Measurements from ENCODE around the gene JHY. TPM values are rescaled to one million over a fixed set of nuclear protein-coding genes. Genes with fewer than 3 reads are reported as not detected.
A peak's percentile ranks its signal among the peaks of the same experiment; 100 is the strongest.

Gene JHY
- total RNA-seq, 1 donor from 2014 or later, result 1.8 TPM

GRCh38 chr11:122918734-122919133 lies 36.2 kb downstream of the JHY start:
- DNase-seq (no peak), ATAC-seq (no peak)
- intact Hi-C loops (cut with micrococcal nuclease), result loop anchor here (10.0 kb wide), 1 partner anchor 96 kb away; no protein-coding TSS in a partner anchor

GRCh38 chr11:122920579-122920978 lies 38.0 kb downstream of the JHY start:
- no peak for DNase-seq
- no peak for ATAC-seq
- intact Hi-C loops (cut with micrococcal nuclease), result no loop called here

GRCh38 chr11:122922893-122923292 lies 40.3 kb downstream of the JHY start:
- intact Hi-C loops (cut with micrococcal nuclease), result no loop called here
- DNase-seq (no peak), ATAC-seq (no peak)

DNA sequence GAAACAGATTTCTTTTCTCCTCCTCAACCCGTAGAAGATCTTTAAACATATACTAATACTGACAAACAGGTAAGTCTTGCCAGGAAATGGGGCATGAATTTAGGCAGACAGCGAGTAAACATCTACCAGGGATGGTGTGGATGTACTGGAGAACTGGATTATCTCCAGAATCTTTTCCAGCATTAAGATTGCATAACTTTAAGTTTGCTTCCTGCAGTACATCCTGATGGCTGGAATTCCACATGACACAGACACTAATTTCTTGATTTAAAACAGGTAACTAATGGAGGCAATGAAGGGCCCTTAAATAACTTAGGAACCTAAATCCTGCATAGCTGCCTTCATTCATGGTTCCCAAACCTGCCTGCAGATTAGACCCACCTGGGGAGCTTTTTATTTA lies 40.7 kb downstream of the JHY start:
- DNase-seq, result no peak
- ATAC-seq, result no peak
- intact Hi-C loops (cut with micrococcal nuclease), result no loop called here

GRCh38 chr11:122931510-122931909 lies 49.0 kb downstream of the JHY start:
- intact Hi-C loops (cut with micrococcal nuclease), result no loop called here

GRCh38 chr11:122933416-122933815 lies 50.9 kb downstream of the JHY start:
- intact Hi-C loops (cut with micrococcal nuclease), result no loop called here
- no peak for DNase-seq
- ATAC-seq, result peak; percentile 28

More at GRCh38 chr11:122931510-122931909, 49.0 kb downstream of the JHY start:
- DNase-seq (no peak), ATAC-seq (no peak)

GRCh38 chr11:122937983-122938382 lies 55.4 kb downstream of the JHY start:
- intact Hi-C loops (cut with micrococcal nuclease), result no loop called here
- ATAC-seq, result no peak
- no peak for DNase-seq

DNA sequence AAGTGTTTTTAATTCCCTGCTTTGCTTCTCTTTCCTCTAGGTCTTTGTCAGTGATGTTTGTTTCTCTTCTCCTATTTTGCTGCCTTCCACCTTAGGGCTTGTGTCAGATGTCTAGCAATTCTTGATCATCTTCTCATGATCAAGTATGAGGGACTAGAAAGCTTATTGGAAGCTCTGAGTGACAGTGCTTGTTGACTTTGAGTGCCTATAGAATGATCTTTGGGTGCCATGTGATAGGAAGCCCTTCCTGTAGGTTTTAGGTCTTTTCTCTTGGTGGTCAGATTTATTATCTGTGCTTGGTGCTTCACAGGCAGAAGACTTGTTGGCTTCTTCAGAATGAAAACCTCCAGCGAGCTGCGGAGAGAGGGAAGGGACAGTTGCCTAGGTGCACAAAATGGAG lies 56.0 kb downstream of the JHY start:
- no peak for ATAC-seq
- intact Hi-C loops (cut with micrococcal nuclease), result no loop called here

GRCh38 chr11:122951211-122951610 lies 68.7 kb downstream of the JHY start:
- intact Hi-C loops (cut with micrococcal nuclease), result no loop called here
- DNase-seq (no peak), ATAC-seq (no peak)

More for the DNA sequence above, 56.0 kb downstream of the JHY start:
- no peak for DNase-seq

DNA sequence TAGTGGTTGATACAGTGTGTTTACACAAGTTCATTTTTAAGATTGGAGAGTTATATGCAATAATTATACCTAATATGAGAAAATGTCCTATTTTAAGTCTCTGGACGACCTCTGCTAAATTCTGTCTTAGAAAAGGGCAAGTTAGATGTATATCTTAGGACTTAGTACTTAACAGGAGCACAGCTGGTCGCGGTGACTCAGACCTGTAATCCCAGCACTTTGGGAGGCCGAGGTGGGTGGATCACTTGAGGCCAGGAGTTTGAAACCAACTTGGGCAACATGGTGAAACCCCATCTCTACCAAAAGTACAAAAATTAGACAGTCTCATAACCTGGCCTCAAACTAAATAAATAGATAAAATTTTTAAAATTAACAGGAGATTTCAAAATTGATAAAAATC lies 71.9 kb downstream of the JHY start:
- ATAC-seq (no peak), DNase-seq (no peak)
- intact Hi-C loops (cut with micrococcal nuclease), result no loop called here

GRCh38 chr11:122963961-122964360 lies 81.4 kb downstream of the JHY start:
- intact Hi-C loops (cut with micrococcal nuclease), result no loop called here
- no peak for DNase-seq
- no peak for ATAC-seq

DNA sequence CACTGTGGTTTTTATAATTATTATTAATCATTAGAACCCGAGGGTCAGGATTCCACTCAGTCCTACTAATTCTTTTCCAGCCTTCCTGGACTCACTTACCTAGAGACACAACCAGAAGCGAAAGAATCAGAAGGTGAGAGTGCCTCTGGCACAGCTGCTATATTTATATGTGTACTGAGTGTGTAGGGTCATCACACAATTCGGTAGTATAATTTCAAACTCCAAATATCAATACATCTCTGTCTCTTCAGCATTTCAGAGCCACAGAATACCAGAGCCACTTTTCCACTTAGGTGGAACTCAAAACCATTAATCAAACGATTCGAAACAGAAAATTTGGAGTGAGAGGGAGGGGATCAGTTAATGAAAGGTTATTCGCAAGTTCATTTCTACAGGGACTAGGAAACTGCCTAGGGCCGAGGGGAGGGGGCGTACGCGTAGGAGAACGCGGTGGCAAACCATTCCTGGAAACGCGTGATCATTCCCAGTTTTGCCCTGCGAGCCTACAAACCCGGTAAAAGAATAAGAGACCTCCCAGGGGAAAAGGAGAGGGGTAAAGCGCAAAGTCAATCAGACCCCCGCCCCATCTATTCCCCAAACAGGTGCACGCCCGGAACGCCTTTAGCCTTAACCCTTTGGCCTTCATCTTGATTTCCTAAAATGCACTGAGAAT lies 93.6 kb downstream of the JHY start:
- intact Hi-C loops (cut with micrococcal nuclease), result no loop called here
- DNase-seq, result no peak
- no peak for ATAC-seq

DNA sequence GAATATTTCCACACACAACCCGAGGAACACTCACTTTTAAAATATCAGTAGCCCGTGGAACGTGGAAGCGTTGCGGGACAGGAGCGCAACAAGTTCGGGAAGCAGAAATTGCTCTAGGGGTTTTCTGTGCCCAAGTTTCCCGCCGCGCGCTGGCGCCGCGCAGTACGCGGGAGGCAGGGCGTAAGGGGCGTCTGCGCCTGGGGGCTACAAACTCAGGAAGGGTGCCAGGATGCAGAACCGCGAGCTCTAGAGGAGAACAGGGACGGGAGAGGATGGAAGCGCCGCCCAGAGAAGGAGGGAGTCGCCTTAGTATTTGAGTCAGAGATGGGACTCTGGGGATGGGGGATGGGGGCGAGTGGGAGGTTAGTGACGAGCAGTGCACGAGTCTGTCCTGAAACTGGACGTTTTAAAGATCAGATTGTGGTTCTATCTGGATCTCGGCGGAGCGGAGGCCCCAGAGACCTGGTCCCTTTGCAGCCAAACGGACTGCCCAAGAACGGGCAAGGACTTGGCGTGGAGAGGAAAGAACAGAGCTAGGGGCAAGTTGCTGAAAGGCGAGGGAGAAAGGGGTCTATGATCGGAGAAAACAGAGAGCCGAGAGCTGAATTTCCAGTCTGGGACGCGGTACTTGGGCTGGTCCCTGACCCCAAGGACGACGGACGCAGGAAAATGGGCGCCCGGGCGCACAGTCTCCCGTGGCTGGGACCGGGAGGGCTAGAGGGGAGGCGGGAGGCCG lies 94.3 kb downstream of the JHY start:
- intact Hi-C loops (cut with micrococcal nuclease), result no loop called here
- ATAC-seq (no peak), DNase-seq (no peak)

DNA sequence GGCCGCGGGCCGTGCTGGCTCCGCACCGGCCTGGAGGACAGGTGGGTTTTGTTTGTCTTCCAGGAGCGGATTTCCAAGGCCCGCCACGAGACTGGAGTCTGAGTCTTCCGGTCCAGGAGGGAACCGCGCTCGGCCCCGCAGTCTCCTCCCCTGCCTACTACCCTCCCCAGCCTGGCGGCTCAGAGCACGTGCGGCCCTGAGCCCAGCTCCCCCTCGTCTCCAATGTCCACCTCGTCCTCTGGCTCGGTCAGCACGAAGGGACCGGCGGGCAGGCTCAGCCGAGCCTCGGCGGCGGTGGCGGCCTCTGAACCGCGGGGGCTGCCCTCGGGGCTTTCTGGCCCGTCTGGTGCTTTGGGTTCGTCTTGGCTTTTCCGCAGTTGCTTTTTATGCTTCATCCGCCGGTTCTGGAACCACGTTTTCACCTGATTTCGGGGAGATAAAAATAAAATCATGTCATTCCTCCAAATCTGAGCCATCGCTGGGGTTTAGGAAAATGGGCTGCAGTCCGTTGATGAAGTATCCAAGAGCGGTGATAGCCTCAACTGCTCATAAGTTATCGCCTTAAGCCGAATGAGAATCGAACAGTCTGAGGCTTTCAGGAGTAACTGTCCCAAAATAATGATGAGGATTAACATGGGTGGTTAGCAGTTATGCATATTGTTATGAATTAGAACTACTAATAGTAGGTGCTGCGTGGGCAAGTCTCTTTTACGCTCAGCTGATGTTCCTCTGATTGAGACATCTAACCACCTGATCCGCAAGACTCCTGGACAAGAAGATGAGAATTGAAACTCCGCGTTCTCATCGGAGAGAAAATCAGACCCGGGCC lies 95.1 kb downstream of the JHY start:
- intact Hi-C loops (cut with micrococcal nuclease), result no loop called here
- DNase-seq, result no peak
- no peak for ATAC-seq

GRCh38 chr11:122978299-122978620 lies 95.7 kb downstream of the JHY start:
- intact Hi-C loops (cut with micrococcal nuclease), result no loop called here
- DNase-seq, result no peak

GRCh38 chr11:122979103-122979814 lies 96.7 kb downstream of the JHY start:
- ATAC-seq (no peak), DNase-seq (no peak)
- intact Hi-C loops (cut with micrococcal nuclease), result no loop called here

More at GRCh38 chr11:122978299-122978620, 95.7 kb downstream of the JHY start:
- no peak for ATAC-seq

GRCh38 chr11:122979815-122980595 lies 97.4 kb downstream of the JHY start:
- ATAC-seq (no peak), DNase-seq (no peak)
- intact Hi-C loops (cut with micrococcal nuclease), result no loop called here

- intact Hi-C loops (cut with micrococcal nuclease), result no loop called here
- peak; percentile 72 for DNase-seq
- ATAC-seq, result peak; percentile 90
Observed at GRCh38 chr11:122981388-122982264, 99.1 kb downstream of the JHY start, which contains the start of gene BSX. Gene BSX, minus strand, starts transcription at chr11:122981834. Its CDS starts 163 bp downstream, at chr11:122981671.

Measured in left ventricle myocardium superior (tissue), 1 donor.